Liver (tissue), 9 donors: ENCODE measurements around the gene INPP4A. TPM values are rescaled to one million over a fixed set of nuclear protein-coding genes. Genes with fewer than 3 reads are reported as not detected.

ENCODE experiments used
- DNase-seq: peaks from one replicate; pipeline ENCODE4 v3.0.0-alpha.2; 2017; ENCODE audit warnings: low spot score
- H3K27ac ChIP-seq, 2 donors: one replicate each; pipeline ENCODE4 v1.7.0; 2013; ENCODE audit warnings: inconsistent platforms in 2 of 2, low read length in 2 of 2, control low read depth in 1 of 2, low read depth in 1 of 2, mild to moderate bottlenecking in 1 of 2
- H3K27me3 ChIP-seq, 4 donors: one replicate each; pipeline versions ENCODE4 v1.6.1 to v1.7.0; 2013; ENCODE audit warnings: low read length in 3 of 4, inconsistent platforms in 1 of 4, mild to moderate bottlenecking in 1 of 4, moderate library complexity in 1 of 4; ENCODE audit not compliant: control insufficient read depth in 4 of 4, insufficient read depth in 4 of 4
- H3K36me3 ChIP-seq, 4 donors: one replicate each; pipeline versions ENCODE4 v1.6.1 to v1.7.0; 2013; ENCODE audit warnings: low read length in 3 of 4, mild to moderate bottlenecking in 3 of 4, low read depth in 1 of 4, moderate library complexity in 1 of 4; ENCODE audit not compliant: control insufficient read depth in 4 of 4, insufficient read depth in 3 of 4
- H3K4me1 ChIP-seq, 4 donors: one replicate each; pipeline versions ENCODE4 v1.6.1 to v1.7.0; 2013; ENCODE audit warnings: low read length in 3 of 4, mild to moderate bottlenecking in 3 of 4, moderate library complexity in 1 of 4; ENCODE audit not compliant: control insufficient read depth in 4 of 4, insufficient read depth in 4 of 4
- H3K4me3 ChIP-seq, 3 donors: one replicate each; pipeline versions ENCODE4 v1.6.1 to v1.7.0; 2013; ENCODE audit warnings: low read length in 3 of 3, control low read depth in 1 of 3, low read depth in 1 of 3, mild to moderate bottlenecking in 1 of 3
- H3K9ac ChIP-seq, 2 donors: one replicate each; pipeline ENCODE4 v1.7.0; 2013; ENCODE audit warnings: low read length in 2 of 2, mild to moderate bottlenecking in 2 of 2, moderate library complexity in 2 of 2, control low read depth in 1 of 2, low read depth in 1 of 2
- H3K9me3 ChIP-seq, 4 donors: one replicate each; pipeline versions ENCODE4 v1.6.1 to v1.7.0; 2013; ENCODE audit warnings: low read length in 3 of 4; ENCODE audit not compliant: control insufficient read depth in 4 of 4
- CTCF ChIP-seq: fragments of 150-350 bp; IDR thresholded peaks from 2 replicates; pipeline ENCODE4 v1.5.1; 2017; ENCODE audit warnings: improper control_type of control experiment, low read depth, low read length; ENCODE audit not compliant: missing input control
- EGR1 ChIP-seq, 2 donors: IDR thresholded peaks; 2 replicates each; pipeline ENCODE4 v1.6.1; 2016 to 2018; ENCODE audit warnings: antibody characterized with exemption in 2 of 2, low read depth in 2 of 2
- FOXA1 ChIP-seq: IDR thresholded peaks from 2 replicates; pipeline ENCODE4 v1.6.1; 2016; ENCODE audit warnings: antibody characterized with exemption
- FOXA2 ChIP-seq: IDR thresholded peaks from 2 replicates; pipeline ENCODE4 v1.6.1; 2016; ENCODE audit warnings: antibody characterized with exemption
- GABPA ChIP-seq, 2 donors: IDR thresholded peaks in 1 of 2; conservative IDR thresholded peaks in 1 of 2; 2 replicates each; pipeline ENCODE4 v1.6.1; 2016; ENCODE audit warnings: antibody characterized with exemption in 2 of 2, mild to moderate bottlenecking in 1 of 2, moderate library complexity in 1 of 2
- HNF4A ChIP-seq, 2 donors: conservative IDR thresholded peaks; 2 replicates each; pipeline ENCODE4 v1.6.1; 2016; ENCODE audit warnings: antibody characterized with exemption in 2 of 2, mild to moderate bottlenecking in 2 of 2
- HNF4G ChIP-seq: IDR thresholded peaks from 2 replicates; pipeline ENCODE4 v1.6.1; 2016; ENCODE audit warnings: antibody characterized with exemption
- JUND ChIP-seq, 2 donors: IDR thresholded peaks; 2 replicates each; pipeline ENCODE4 v1.6.1; 2016; ENCODE audit warnings: antibody characterized with exemption in 2 of 2
- MAX ChIP-seq: IDR thresholded peaks from 2 replicates; pipeline ENCODE4 v1.6.1; 2016; ENCODE audit warnings: antibody characterized with exemption
- NR2F2 ChIP-seq: IDR thresholded peaks from 2 replicates; pipeline ENCODE4 v1.6.1; 2016; ENCODE audit warnings: antibody characterized with exemption
- REST ChIP-seq: IDR thresholded peaks from 2 replicates; pipeline ENCODE4 v1.6.1; 2016; ENCODE audit warnings: antibody characterized with exemption, mild to moderate bottlenecking
- SP1 ChIP-seq: IDR thresholded peaks from 2 replicates; pipeline ENCODE4 v1.6.1; 2018; ENCODE audit warnings: antibody characterized with exemption, mild to moderate bottlenecking
- TAF1 ChIP-seq: conservative IDR thresholded peaks from 2 replicates; pipeline ENCODE4 v1.6.1; 2016; ENCODE audit warnings: antibody characterized with exemption, mild to moderate bottlenecking
- YY1 ChIP-seq: IDR thresholded peaks from 2 replicates; pipeline ENCODE4 v1.6.1; 2016; ENCODE audit warnings: antibody characterized with exemption, mild to moderate bottlenecking
- ZBTB33 ChIP-seq: IDR thresholded peaks from 2 replicates; pipeline ENCODE4 v1.6.1; 2016; ENCODE audit warnings: antibody characterized with exemption
- WGBS: extraction: QIAGEN DNeasy Blood & Tissue Kit; methylation state at CpG from one replicate; pipeline ENCODE4 v1.1.7; 2013; 5-methylcytosine and 5-hydroxymethylcytosine counted together
- polyA plus RNA-seq, 2 donors: library from polyadenylated mRNA; stranded (reverse) in 1 of 2; unstranded in 1 of 2; fragments of 200-250 nt in 1 of 2; fragments of >200 nt in 1 of 2; fragmentation: Nextera tagmentation in 1 of 2; extraction: Ambion mirVana in 1 of 2; gene quantifications; one replicate each; pipeline versions ENCODE4 v1.2.1 to v1.2.3, GENCODE V29; 2013 to 2015
- total RNA-seq, 2 donors: library from RNA; depleted of rRNA; stranded (reverse); fragments of >200 nt; gene quantifications; one replicate each; pipeline ENCODE4 v1.2.3, GENCODE V29; 2014
- donor health status: healthy.
- donor health status: healthy.
- donor health status: healthy.
- donor health status: healthy.
- donor health status: healthy.

INPP4A gene
- total and polyA plus RNA-seq, 4 donors = 2.9 to 14.9 (median 7.2) TPM

- no peaks in the 10 kb centered on the region for H3K9me3 ChIP-seq
- no peak for DNase-seq
- no peak overlapping the region for H3K4me3 ChIP-seq
- peaks cover 2 to 11% (median 7%) of the 10 kb centered on the region in 4 donors for H3K4me1 ChIP-seq
- no peak overlapping the region for H3K9ac ChIP-seq
- H3K36me3 ChIP-seq = no peaks in the 10 kb centered on the region
- WGBS = 95% methylated on average over 4 of the region's 4 CpGs
- H3K27ac ChIP-seq = no peak overlapping the region
- H3K27me3 ChIP-seq = no peaks in the 10 kb centered on the region
- no peak for TF ChIP-seq MAX
- no peak for TF ChIP-seq NR2F2
- TF ChIP-seq EGR1 (IDR thresholded peaks at IDR 0.05; ENCODE audit: low read depth in 2 of 2) = no peak
- TF ChIP-seq YY1 = no peak
Measured at GRCh38 chr2:98485453-98485755, 40.7 kb downstream of the INPP4A start.

GRCh38 chr2:98486374-98486981, 41.8 kb downstream of the INPP4A start:
- Histone ChIP-seq H3K36me3 (no peaks in the 10 kb centered on the region), H3K27ac (no peak overlapping the region), H3K9me3 (no peaks in the 10 kb centered on the region), H3K27me3 (no peaks in the 10 kb centered on the region), H3K4me3 (no peak overlapping the region), H3K9ac (no peak overlapping the region), H3K4me1 (peaks cover 2 to 11% (median 7%) of the 10 kb centered on the region in 4 donors)
- 94% methylated on average over 5 of the region's 5 CpGs for WGBS
- DNase-seq = no peak
- no peak for TF ChIP-seq FOXA1
- no peak for TF ChIP-seq SP1
- no peak for TF ChIP-seq CTCF
- TF ChIP-seq JUND (IDR thresholded peaks at IDR 0.05) = no peak
- no peak for TF ChIP-seq GABPA (IDR thresholded peaks at IDR 0.05 in 1 of 2, conservative IDR thresholded peaks at IDR 0.05 in 1 of 2)
- no peak for TF ChIP-seq FOXA2
- no peak for TF ChIP-seq HNF4G
- TF ChIP-seq EGR1 (IDR thresholded peaks at IDR 0.05; ENCODE audit: low read depth in 2 of 2) = no peak
- TF ChIP-seq TAF1 = no peak
- no peak for TF ChIP-seq YY1
- TF ChIP-seq HNF4A (conservative IDR thresholded peaks at IDR 0.05) = no peak
- TF ChIP-seq NR2F2 = no peak
- TF ChIP-seq REST = no peak
- no peak for TF ChIP-seq ZBTB33
- no peak for TF ChIP-seq MAX
